K562 (cell line): Measurements from ENCODE around the gene SVEP1. TPM values are rescaled to one million over a fixed set of nuclear protein-coding genes. Genes with fewer than 3 reads are reported as not detected.

ENCODE experiments used
- ARHGAP35 ChIP-seq: fragments of 450-650 bp; IDR thresholded peaks from 2 replicates; pipeline ENCODE4 v1.6.1; 2018; ENCODE audit not compliant: partially characterized antibody
- CCAR2 ChIP-seq: fragments of 200-400 bp; formaldehyde crosslinking; IDR thresholded peaks from 2 replicates; pipeline ENCODE4 v1.6.1; 2017; ENCODE audit warnings: mild to moderate bottlenecking, low read depth, low read length
- CLOCK ChIP-seq: fragments of 250-450 bp; sonication (Bioruptor Pico); IDR thresholded peaks from 2 replicates; pipeline ENCODE4 v1.4.0; 2020; ENCODE audit warnings: mild to moderate bottlenecking, moderate library complexity, borderline replicate concordance
- CREB3 ChIP-seq: fragments of 450-650 bp; conservative IDR thresholded peaks from 2 replicates; pipeline ENCODE4 v1.6.1; 2016; ENCODE audit warnings: missing genetic modification characterization, low read depth, mild to moderate bottlenecking, missing compliant biosample characterization, moderate library complexity
- FIP1L1 ChIP-seq: fragments of 200-400 bp; formaldehyde crosslinking; IDR thresholded peaks from 2 replicates; pipeline ENCODE4 v1.6.1; 2018; ENCODE audit warnings: mild to moderate bottlenecking, low read depth, low read length; ENCODE audit not compliant: poor library complexity, severe bottlenecking
- GATAD2A ChIP-seq: fragments of 450-650 bp; IDR thresholded peaks from 2 replicates; pipeline ENCODE4 v1.6.1; 2017
- HNRNPL ChIP-seq: fragments of 200-400 bp; formaldehyde crosslinking; IDR thresholded peaks from 2 replicates; pipeline ENCODE4 v1.6.1; 2017; ENCODE audit warnings: low read depth, mild to moderate bottlenecking, low read length
- HNRNPLL ChIP-seq: fragments of 200-400 bp; formaldehyde crosslinking; IDR thresholded peaks from 2 replicates; pipeline ENCODE4 v1.6.1; 2017; ENCODE audit warnings: low read length, low read depth, mild to moderate bottlenecking; ENCODE audit not compliant: poor library complexity, severe bottlenecking
- HNRNPUL1 ChIP-seq: fragments of 200-400 bp; formaldehyde crosslinking; IDR thresholded peaks from 2 replicates; pipeline ENCODE4 v1.6.1; 2017; ENCODE audit warnings: low read length
- KHSRP ChIP-seq: fragments of 450-650 bp; IDR thresholded peaks from 2 replicates; pipeline ENCODE4 v1.6.1; 2017
- KLF16 ChIP-seq: IDR thresholded peaks from 2 replicates; pipeline ENCODE4 v1.6.1; 2016; ENCODE audit warnings: antibody characterized with exemption
- MEIS2 ChIP-seq: fragments of 450-650 bp; IDR thresholded peaks from 2 replicates; pipeline ENCODE4 v1.6.1; 2014; ENCODE audit warnings: mild to moderate bottlenecking; ENCODE audit not compliant: partially characterized antibody
- NFATC3 ChIP-seq: fragments of 450-650 bp; IDR thresholded peaks from 2 replicates; pipeline ENCODE4 v1.6.1; 2017; ENCODE audit warnings: mild to moderate bottlenecking
- NR3C1 ChIP-seq: sonication (generic); formaldehyde crosslinking; IDR thresholded peaks from 2 replicates; pipeline ENCODE4 v1.8.1; 2022; ENCODE audit warnings: missing genetic modification reagents
- RFX5 ChIP-seq: IDR thresholded peaks from 2 replicates; pipeline ENCODE4 v1.6.1; 2011; ENCODE audit warnings: low read depth, mild to moderate bottlenecking, improper control_type of control experiment, low read length
- SMARCA5 ChIP-seq: fragments of 450-650 bp; IDR thresholded peaks from 2 replicates; pipeline ENCODE4 v1.6.1; 2016
- SP1 ChIP-seq: sonication (generic); formaldehyde crosslinking; IDR thresholded peaks from 2 replicates; pipeline ENCODE4 v1.8.1; 2022; ENCODE audit warnings: mild to moderate bottlenecking, missing genetic modification reagents
- SP2 ChIP-seq: IDR thresholded peaks from 2 replicates; pipeline ENCODE4 v1.6.1; 2011; ENCODE audit warnings: mild to moderate bottlenecking, low read depth, low read length, moderate library complexity; ENCODE audit not compliant: poor library complexity, severe bottlenecking; ENCODE audit errors: extremely low read depth
- SPI1 ChIP-seq: IDR thresholded peaks from 2 replicates; pipeline ENCODE4 v1.6.1; 2011; ENCODE audit warnings: low read depth, low read length, control low read depth, borderline replicate concordance
- SRSF9 ChIP-seq: fragments of 200-400 bp; formaldehyde crosslinking; IDR thresholded peaks from 2 replicates; pipeline ENCODE4 v1.6.1; 2017; ENCODE audit warnings: low read depth, low read length, borderline replicate concordance
- ZNF263 ChIP-seq: sonication (generic); formaldehyde crosslinking; IDR thresholded peaks from 2 replicates; pipeline ENCODE4 v1.8.0; 2022; ENCODE audit warnings: mild to moderate bottlenecking, missing genetic modification reagents, borderline replicate concordance
- ZNF41 ChIP-seq: fragments of 250-450 bp; sonication (Bioruptor Pico); conservative IDR thresholded peaks from 2 replicates; pipeline ENCODE4 v1.4.0; 2020; ENCODE audit warnings: mild to moderate bottlenecking
- ZNF511 ChIP-seq: sonication (generic); formaldehyde crosslinking; IDR thresholded peaks from 2 replicates; pipeline ENCODE4 v1.8.0; 2022; ENCODE audit warnings: mild to moderate bottlenecking, missing genetic modification reagents
- ZNF740 ChIP-seq, 3 experiments: fragments of 200-800 bp in 1 of 3; sonication (Bioruptor generic) in 1 of 3; sonication (generic) in 1 of 3; formaldehyde crosslinking in 1 of 3; IDR thresholded peaks; 2 replicates each; pipeline versions ENCODE4 v1.6.1 to v1.8.0; 2016 to 2022; ENCODE audit warnings: mild to moderate bottlenecking in 2 of 3, missing compliant biosample characterization in 2 of 3, missing genetic modification characterization in 2 of 3, missing genetic modification reagents in 1 of 3
- ZNF766 ChIP-seq: fragments of 200-800 bp; sonication (Bioruptor generic); conservative IDR thresholded peaks from 2 replicates; pipeline ENCODE4 v1.6.1; 2016; ENCODE audit warnings: missing genetic modification characterization, missing compliant biosample characterization
- polyA plus RNA-seq, 8 experiments: library from polyadenylated mRNA; depleted of rRNA in 4 of 8; stranded (reverse) in 5 of 8; unstranded in 3 of 8; fragments of >200 nt; fragmentation: Nextera tagmentation in 2 of 8; fragmentation: Illumina TruSeq in 1 of 8; extraction: Ambion mirVana in 2 of 8; extraction: Trizol in 1 of 8; gene quantifications; 2 replicates each; pipeline versions ENCODE4 v1.2.1 to v1.2.3, GENCODE V29; 2011 to 2014; ENCODE audit warnings: inconsistent platforms in 1 of 8, missing spikeins in 1 of 8
- total RNA-seq, 7 experiments: library from RNA; depleted of rRNA in 6 of 7; stranded (reverse); fragments of >200 nt in 6 of 7; fragmentation: Illumina TruSeq in 2 of 7; extraction: Trizol in 2 of 7; gene quantifications; 2 replicates each; pipeline versions ENCODE4 v1.2.1 to v1.2.3, GENCODE V29; 2011 to 2021; ENCODE audit warnings: low replicate concordance in 1 of 7

SVEP1 gene
- total and polyA plus RNA-seq, 9 of the 15 experiments (the other 6 are each of a cell fraction or from before 2014, with no cell fraction given): 0.20 to 0.84 (median 0.43) TPM

GRCh38 chr9:110371411-110372007, 208.0 kb downstream of the SVEP1 start (continued):
- TF ChIP-seq SPI1: peak; percentile 21; the same call in 1 of the 2 replicates
- TF ChIP-seq NR3C1 (CRISPR knock-in tag): no peak
- peak; percentile 79 for TF ChIP-seq CREB3
- TF ChIP-seq CCAR2: no peak
- peak; percentile 98 for TF ChIP-seq GATAD2A
- TF ChIP-seq SP2: no peak
- no peak for TF ChIP-seq RFX5
- no peak for TF ChIP-seq HNRNPL
- no peak for TF ChIP-seq SP1
- no peak for TF ChIP-seq ZNF740 (CRISPR knock-in tag; IDR thresholded peaks at IDR 0.05)
- TF ChIP-seq ZNF740 (tag; IDR thresholded peaks at IDR 0.05): no peak; a peak in 1 of 4 replicates
- no peak for TF ChIP-seq SMARCA5
- no peak for TF ChIP-seq FIP1L1
- TF ChIP-seq KHSRP: peak; percentile 95
- no peak for TF ChIP-seq SRSF9
- no peak for TF ChIP-seq HNRNPLL
- no peak for TF ChIP-seq ZNF511
- TF ChIP-seq CLOCK (CRISPR knock-in tag): no peak
- peak; percentile 94 for TF ChIP-seq ZNF766 (CRISPR knock-in tag)
- TF ChIP-seq ZNF41 (CRISPR knock-in tag): no peak; the same call in 1 of the 2 replicates
- TF ChIP-seq ARHGAP35: no peak
- TF ChIP-seq ZNF263 (CRISPR knock-in tag): no peak
- peak; percentile 88 for TF ChIP-seq MEIS2
- no peak for TF ChIP-seq HNRNPUL1
- peak; percentile 99 for TF ChIP-seq KLF16
- TF ChIP-seq NFATC3: peak; percentile 75; the same call in 1 of the 2 replicates
